Neural cell (in vitro differentiated cells): ENCODE measurements around the gene LIF. TPM values are rescaled to one million over a fixed set of nuclear protein-coding genes. Genes with fewer than 3 reads are reported as not detected.

Experiments used
- H2AFZ ChIP-seq: fragments of 200-600, 300-800 bp; sonication (generic), shearing (Covaris generic); 2 replicates; pipeline ENCODE4 v1.6.0; 2014; ENCODE audit warnings: low read depth, mild to moderate bottlenecking, antibody characterized with exemption, low read length, moderate library complexity
- H3F3A ChIP-seq: fragments of 200-600 bp; shearing (Covaris generic); 2 replicates; pipeline ENCODE4 v1.6.1; 2016; ENCODE audit warnings: mild to moderate bottlenecking, moderate library complexity, mixed read lengths, antibody characterized with exemption, low read length; ENCODE audit not compliant: insufficient read depth, poor library complexity, severe bottlenecking
- H3K27ac ChIP-seq: fragments of 200-600, 300-800 bp; sonication (generic), shearing (Covaris generic); 2 replicates; pipeline ENCODE4 v1.5.1; 2014; ENCODE audit warnings: mild to moderate bottlenecking, low read length, moderate library complexity
- H3K27me3 ChIP-seq: fragments of 300-800, 200-600 bp; sonication (generic), shearing (Covaris generic); 2 replicates; pipeline ENCODE4 v1.6.0; 2014; ENCODE audit warnings: mild to moderate bottlenecking, low read depth, low read length, moderate library complexity; ENCODE audit not compliant: insufficient read depth
- H3K36me3 ChIP-seq: fragments of 300-800, 200-600 bp; sonication (generic), shearing (Covaris generic); 2 replicates; pipeline ENCODE4 v1.5.1; 2014; ENCODE audit warnings: mild to moderate bottlenecking, antibody characterized with exemption, low read length, moderate library complexity; ENCODE audit not compliant: insufficient read depth
- H3K4me2 ChIP-seq: fragments of 300-800, 200-600 bp; sonication (generic), shearing (Covaris generic); 2 replicates; pipeline ENCODE4 v1.6.0; 2014; ENCODE audit warnings: mild to moderate bottlenecking, low read length
- H3K4me3 ChIP-seq: fragments of 300-800, 200-600 bp; sonication (generic), shearing (Covaris generic); 2 replicates; pipeline ENCODE4 v1.5.1; 2014; ENCODE audit warnings: mild to moderate bottlenecking, low read length, moderate library complexity
- H3K79me2 ChIP-seq: fragments of 200-600 bp; shearing (Covaris generic); replicated peaks from 2 replicates; pipeline ENCODE4 v1.6.0; 2014; ENCODE audit warnings: mild to moderate bottlenecking, low read length, moderate library complexity; ENCODE audit not compliant: insufficient read depth
- H3K9ac ChIP-seq: fragments of 300-800, 200-600 bp; sonication (generic), shearing (Covaris generic); 2 replicates; pipeline ENCODE4 v1.6.1; 2016; ENCODE audit warnings: mild to moderate bottlenecking, low read length, mixed read lengths
- H3K9me2 ChIP-seq: fragments of 200-600 bp; shearing (Covaris generic); 2 replicates; pipeline ENCODE4 v1.6.1; 2016; ENCODE audit warnings: mild to moderate bottlenecking, low read length, mixed read lengths; ENCODE audit not compliant: insufficient read depth
- H3K9me3 ChIP-seq: fragments of 200-600, 300-800 bp; sonication (generic), shearing (Covaris generic); 2 replicates; pipeline ENCODE4 v1.6.1; 2016; ENCODE audit warnings: mild to moderate bottlenecking, mixed run types, low read length, moderate library complexity, mixed read lengths
- H4K20me1 ChIP-seq: fragments of 200-600 bp; shearing (Covaris generic); 2 replicates; pipeline ENCODE4 v1.6.1; 2016; ENCODE audit warnings: mild to moderate bottlenecking, mixed run types; ENCODE audit not compliant: insufficient read depth
- EP300 ChIP-seq: fragments of 450-650 bp; conservative IDR thresholded peaks from 2 replicates; pipeline ENCODE4 v1.6.1; 2014; ENCODE audit warnings: antibody characterized with exemption, mild to moderate bottlenecking, moderate library complexity; ENCODE audit not compliant: poor library complexity, severe bottlenecking
- EZH2 ChIP-seq: fragments of 200-600, 300-800 bp; shearing (Covaris generic), sonication (generic); IDR thresholded peaks from 2 replicates; pipeline ENCODE4 v1.6.1; 2014; ENCODE audit warnings: antibody characterized with exemption, low read length, borderline replicate concordance, mild to moderate bottlenecking; ENCODE audit not compliant: insufficient read depth, poor library complexity, severe bottlenecking
- MXI1 ChIP-seq: fragments of 450-650 bp; conservative IDR thresholded peaks from 2 replicates; pipeline ENCODE4 v1.6.1; 2014; ENCODE audit warnings: antibody characterized with exemption, mild to moderate bottlenecking; ENCODE audit not compliant: poor library complexity, severe bottlenecking
- POLR2AphosphoS5 ChIP-seq: IDR thresholded peaks from 2 replicates; pipeline ENCODE4 v1.6.1; 2012
- RAD21 ChIP-seq: fragments of 450-650 bp; conservative IDR thresholded peaks from 2 replicates; pipeline ENCODE4 v1.6.1; 2014; ENCODE audit warnings: antibody characterized with exemption, mild to moderate bottlenecking, moderate library complexity
- SMC3 ChIP-seq: fragments of 450-650 bp; conservative IDR thresholded peaks from 2 replicates; pipeline ENCODE4 v1.6.1; 2014; ENCODE audit warnings: antibody characterized with exemption, mild to moderate bottlenecking, moderate library complexity; ENCODE audit not compliant: poor library complexity
- TAF1 ChIP-seq: IDR thresholded peaks from 2 replicates; pipeline ENCODE4 v1.6.1; 2012; ENCODE audit warnings: low read depth
- polyA plus RNA-seq: library from polyadenylated mRNA; depleted of rRNA; stranded (reverse); fragments of >200 nt; gene quantifications from 2 replicates; pipeline ENCODE4 v1.2.3, GENCODE V29; 2014
- TF ChIP-seq, protein P1 (sequence below): fragments of 450-650 bp; IDR thresholded peaks from 2 replicates; pipeline ENCODE4 v1.5.1; 2014; ENCODE audit warnings: antibody characterized with exemption, mild to moderate bottlenecking, moderate library complexity; ENCODE audit not compliant: poor library complexity, severe bottlenecking
- TF ChIP-seq, protein P2 (sequence below): IDR thresholded peaks from 2 replicates; pipeline ENCODE4 v1.6.1; 2012; ENCODE audit warnings: borderline replicate concordance

The LIF gene
- polyA plus RNA-seq, 1 donor from 2014 or later: 0.05 TPM

DNA sequence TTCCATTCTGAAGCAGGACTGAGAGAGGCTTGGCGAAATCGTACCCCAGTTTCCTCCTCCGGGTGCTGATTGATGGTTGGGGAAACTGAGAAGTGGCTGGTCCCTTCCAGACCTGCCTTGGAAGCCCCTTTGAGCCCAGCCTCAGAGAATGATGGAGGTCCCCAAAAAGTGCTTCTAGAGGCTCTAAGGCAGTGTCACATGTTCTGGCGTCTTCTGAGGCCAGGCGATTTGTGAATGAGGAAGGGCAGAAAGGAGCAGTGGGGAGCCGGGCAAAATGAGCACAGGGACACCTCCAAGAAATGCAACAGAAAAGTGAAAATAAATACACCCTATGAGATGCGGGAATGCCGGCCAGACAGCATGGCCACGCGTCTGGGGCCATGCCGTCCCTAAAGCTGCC lies 1.0 kb upstream of the LIF start:
- Histone ChIP-seq H2AFZ (no peak overlapping the region), H3K4me2 (no peak overlapping the region), H3K9me2 (no peaks in the 10 kb centered on the region), H3K36me3 (no peaks in the 10 kb centered on the region), H3K27me3 (peaks cover 17% of the 10 kb centered on the region), H3F3A (no peaks in the 10 kb centered on the region), H3K9ac (no peak overlapping the region), H3K9me3 (no peaks in the 10 kb centered on the region), H3K4me3 (no peak overlapping the region), H3K27ac (no peak overlapping the region), H3K79me2 (no peaks in the 10 kb centered on the region), H4K20me1 (no peaks in the 10 kb centered on the region)
- TF ChIP-seq TAF1 (no peak), POLR2AphosphoS5 (no peak), MXI1 (no peak), EZH2 (no peak), RAD21 (no peak), SMC3 (no peak), EP300 (no peak)
- TF ChIP-seq, protein P1, sequence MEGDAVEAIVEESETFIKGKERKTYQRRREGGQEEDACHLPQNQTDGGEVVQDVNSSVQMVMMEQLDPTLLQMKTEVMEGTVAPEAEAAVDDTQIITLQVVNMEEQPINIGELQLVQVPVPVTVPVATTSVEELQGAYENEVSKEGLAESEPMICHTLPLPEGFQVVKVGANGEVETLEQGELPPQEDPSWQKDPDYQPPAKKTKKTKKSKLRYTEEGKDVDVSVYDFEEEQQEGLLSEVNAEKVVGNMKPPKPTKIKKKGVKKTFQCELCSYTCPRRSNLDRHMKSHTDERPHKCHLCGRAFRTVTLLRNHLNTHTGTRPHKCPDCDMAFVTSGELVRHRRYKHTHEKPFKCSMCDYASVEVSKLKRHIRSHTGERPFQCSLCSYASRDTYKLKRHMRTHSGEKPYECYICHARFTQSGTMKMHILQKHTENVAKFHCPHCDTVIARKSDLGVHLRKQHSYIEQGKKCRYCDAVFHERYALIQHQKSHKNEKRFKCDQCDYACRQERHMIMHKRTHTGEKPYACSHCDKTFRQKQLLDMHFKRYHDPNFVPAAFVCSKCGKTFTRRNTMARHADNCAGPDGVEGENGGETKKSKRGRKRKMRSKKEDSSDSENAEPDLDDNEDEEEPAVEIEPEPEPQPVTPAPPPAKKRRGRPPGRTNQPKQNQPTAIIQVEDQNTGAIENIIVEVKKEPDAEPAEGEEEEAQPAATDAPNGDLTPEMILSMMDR: no peak
- TF ChIP-seq, protein P2, sequence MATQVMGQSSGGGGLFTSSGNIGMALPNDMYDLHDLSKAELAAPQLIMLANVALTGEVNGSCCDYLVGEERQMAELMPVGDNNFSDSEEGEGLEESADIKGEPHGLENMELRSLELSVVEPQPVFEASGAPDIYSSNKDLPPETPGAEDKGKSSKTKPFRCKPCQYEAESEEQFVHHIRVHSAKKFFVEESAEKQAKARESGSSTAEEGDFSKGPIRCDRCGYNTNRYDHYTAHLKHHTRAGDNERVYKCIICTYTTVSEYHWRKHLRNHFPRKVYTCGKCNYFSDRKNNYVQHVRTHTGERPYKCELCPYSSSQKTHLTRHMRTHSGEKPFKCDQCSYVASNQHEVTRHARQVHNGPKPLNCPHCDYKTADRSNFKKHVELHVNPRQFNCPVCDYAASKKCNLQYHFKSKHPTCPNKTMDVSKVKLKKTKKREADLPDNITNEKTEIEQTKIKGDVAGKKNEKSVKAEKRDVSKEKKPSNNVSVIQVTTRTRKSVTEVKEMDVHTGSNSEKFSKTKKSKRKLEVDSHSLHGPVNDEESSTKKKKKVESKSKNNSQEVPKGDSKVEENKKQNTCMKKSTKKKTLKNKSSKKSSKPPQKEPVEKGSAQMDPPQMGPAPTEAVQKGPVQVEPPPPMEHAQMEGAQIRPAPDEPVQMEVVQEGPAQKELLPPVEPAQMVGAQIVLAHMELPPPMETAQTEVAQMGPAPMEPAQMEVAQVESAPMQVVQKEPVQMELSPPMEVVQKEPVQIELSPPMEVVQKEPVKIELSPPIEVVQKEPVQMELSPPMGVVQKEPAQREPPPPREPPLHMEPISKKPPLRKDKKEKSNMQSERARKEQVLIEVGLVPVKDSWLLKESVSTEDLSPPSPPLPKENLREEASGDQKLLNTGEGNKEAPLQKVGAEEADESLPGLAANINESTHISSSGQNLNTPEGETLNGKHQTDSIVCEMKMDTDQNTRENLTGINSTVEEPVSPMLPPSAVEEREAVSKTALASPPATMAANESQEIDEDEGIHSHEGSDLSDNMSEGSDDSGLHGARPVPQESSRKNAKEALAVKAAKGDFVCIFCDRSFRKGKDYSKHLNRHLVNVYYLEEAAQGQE: no peak

DNA sequence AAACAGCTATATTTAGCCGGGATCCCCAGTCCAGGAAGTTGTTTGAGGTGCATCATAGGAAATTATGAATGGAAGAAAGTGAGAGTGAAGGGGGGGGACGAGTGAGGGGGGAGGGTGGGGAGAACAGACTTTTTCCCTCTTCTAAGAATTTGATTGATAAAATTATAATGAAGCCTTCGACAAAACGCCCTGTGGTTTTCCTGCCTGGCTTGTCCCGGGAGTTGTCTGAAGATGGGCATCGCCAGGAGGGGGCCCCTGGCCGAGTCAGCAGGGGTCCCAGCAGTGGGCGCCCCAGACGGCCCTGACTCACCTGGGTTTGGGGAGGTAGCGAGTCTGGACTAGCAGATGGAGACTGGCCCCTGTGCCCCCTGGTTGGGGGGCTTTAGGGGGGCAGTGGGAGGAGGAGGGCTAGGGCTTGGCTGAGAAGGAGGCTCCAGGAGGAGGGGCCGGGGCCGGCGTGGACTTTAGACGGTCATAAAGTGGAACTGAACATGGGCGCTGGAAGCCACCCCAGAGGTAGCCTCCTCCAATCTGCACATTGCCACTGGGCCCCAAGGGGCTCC lies 336 bp upstream of the LIF start:
- Histone ChIP-seq H3K9ac (no peak overlapping the region), H4K20me1 (no peaks in the 10 kb centered on the region), H2AFZ (no peak overlapping the region), H3K9me2 (no peaks in the 10 kb centered on the region), H3F3A (no peaks in the 10 kb centered on the region), H3K4me3 (peak overlapping the region; percentile 64), H3K79me2 (no peaks in the 10 kb centered on the region), H3K4me2 (peak overlapping the region; percentile 63), H3K36me3 (no peaks in the 10 kb centered on the region), H3K27me3 (peaks cover 17% of the 10 kb centered on the region), H3K9me3 (no peaks in the 10 kb centered on the region), H3K27ac (no peak overlapping the region)
- TF ChIP-seq EZH2 (no peak), EP300 (no peak), TAF1 (no peak), POLR2AphosphoS5 (no peak), RAD21 (no peak), SMC3 (no peak), MXI1 (no peak)
- TF ChIP-seq, protein P1: no peak
- TF ChIP-seq, protein P2: no peak
